Vagina (tissue), 2 donors: ENCODE results near the gene DCLK2. TPM values are rescaled to one million over a fixed set of nuclear protein-coding genes. Genes with fewer than 3 reads are reported as not detected.
A peak's percentile ranks its signal among the peaks of the same experiment; 100 is the strongest.

ENCODE experiments used
- DNase-seq, 2 donors: peaks; one replicate each; pipeline ENCODE4 v3.0.0-alpha.2; 2017; ENCODE audit errors: extremely low spot score in 2 of 2
- H3K27ac ChIP-seq: fragments of 200-600 bp; sonication (generic); one replicate; pipeline ENCODE4 v1.5.1; 2019
- H3K27me3 ChIP-seq: fragments of 200-600 bp; sonication (generic); one replicate; pipeline ENCODE4 v1.5.1; 2019
- H3K36me3 ChIP-seq, 2 donors: fragments of 200-600 bp; sonication (generic); one replicate each; pipeline ENCODE4 v1.5.1; 2017 to 2019
- H3K4me1 ChIP-seq: fragments of 200-600 bp; sonication (generic); one replicate; pipeline ENCODE4 v1.5.1; 2019
- H3K4me3 ChIP-seq, 2 donors: fragments of 200-600 bp; sonication (generic); 1 replicate in 1 of 2; 2 replicates in 1 of 2; pipeline ENCODE4 v1.5.1; 2016 to 2019
- H3K9me3 ChIP-seq: fragments of 200-600 bp; sonication (generic); one replicate; pipeline ENCODE4 v1.5.1; 2019
- CTCF ChIP-seq, 3 experiments: fragments of 450-650 bp in 2 of 3; fragments of 200-600 bp in 1 of 3; sonication (generic) in 1 of 3; IDR thresholded peaks; one replicate each; pipeline ENCODE4 v1.5.1; 2017 to 2019; ENCODE audit warnings: antibody characterized with exemption in 3 of 3, mild to moderate bottlenecking in 2 of 3, moderate library complexity in 2 of 3
- POLR2A ChIP-seq, 2 donors: fragments of 450-650 bp; IDR thresholded peaks; one replicate each; pipeline ENCODE4 v1.6.1; 2017; ENCODE audit warnings: antibody characterized with exemption in 2 of 2, mild to moderate bottlenecking in 2 of 2, moderate library complexity in 2 of 2
- POLR2AphosphoS5 ChIP-seq, 2 donors: sonication (generic); formaldehyde crosslinking; IDR thresholded peaks; one replicate each; pipeline ENCODE4 v1.9.0; 2017; ENCODE audit warnings: antibody characterized with exemption in 2 of 2, mild to moderate bottlenecking in 2 of 2, low read depth in 1 of 2; ENCODE audit not compliant: insufficient read depth in 1 of 2
- intact Hi-C: fragments of 100-400 bp; cut with DNase I; formaldehyde crosslinking; loops from one replicate; pipeline ENCODE4 v1.15.1; 2023
- total RNA-seq: library from RNA; depleted of rRNA; stranded (reverse); fragments of >200 nt; gene quantifications from one replicate; pipeline ENCODE4 v1.2.3, GENCODE V29; 2016

Gene DCLK2
- total RNA-seq, 1 donor from 2014 or later = 5.9 TPM

- no peak for TF ChIP-seq POLR2AphosphoS5 (IDR thresholded peaks at IDR 0.05; ENCODE audit: insufficient read depth in 1 of 2, low read depth in 1 of 2)
- no peak for TF ChIP-seq POLR2A (IDR thresholded peaks at IDR 0.05)
- no peak for TF ChIP-seq CTCF (IDR thresholded peaks at IDR 0.05)
- Histone ChIP-seq H3K9me3 (no peaks in the 10 kb centered on the region), H3K27me3 (no peaks in the 10 kb centered on the region), H3K36me3 (no peaks in the 10 kb centered on the region), H3K4me1 (no peaks in the 10 kb centered on the region), H3K4me3 (no peak overlapping the region), H3K27ac (no peak overlapping the region)
- intact Hi-C loops = no loop called here
- DNase-seq = no peak
Measured at GRCh38 chr4:150206265-150206664, 128.0 kb downstream of the DCLK2 start.

- H3K4me1 ChIP-seq = no peaks in the 10 kb centered on the region
- no peaks in the 10 kb centered on the region for H3K36me3 ChIP-seq
- H3K9me3 ChIP-seq = no peaks in the 10 kb centered on the region
- no peak overlapping the region for H3K4me3 ChIP-seq
- no peaks in the 10 kb centered on the region for H3K27me3 ChIP-seq
- no peak for TF ChIP-seq POLR2AphosphoS5 (IDR thresholded peaks at IDR 0.05; ENCODE audit: insufficient read depth in 1 of 2, low read depth in 1 of 2)
- no peak for TF ChIP-seq CTCF (IDR thresholded peaks at IDR 0.05)
- TF ChIP-seq POLR2A (IDR thresholded peaks at IDR 0.05) = no peak
- no peak for DNase-seq
- H3K27ac ChIP-seq = no peak overlapping the region
- intact Hi-C loops = no loop called here
Measured at GRCh38 chr4:150206954-150207353, 128.7 kb downstream of the DCLK2 start.

GRCh38 chr4:150207871-150208270 lies 129.6 kb downstream of the DCLK2 start:
- Histone ChIP-seq H3K4me3 (no peak overlapping the region), H3K27me3 (no peaks in the 10 kb centered on the region)

DNA sequence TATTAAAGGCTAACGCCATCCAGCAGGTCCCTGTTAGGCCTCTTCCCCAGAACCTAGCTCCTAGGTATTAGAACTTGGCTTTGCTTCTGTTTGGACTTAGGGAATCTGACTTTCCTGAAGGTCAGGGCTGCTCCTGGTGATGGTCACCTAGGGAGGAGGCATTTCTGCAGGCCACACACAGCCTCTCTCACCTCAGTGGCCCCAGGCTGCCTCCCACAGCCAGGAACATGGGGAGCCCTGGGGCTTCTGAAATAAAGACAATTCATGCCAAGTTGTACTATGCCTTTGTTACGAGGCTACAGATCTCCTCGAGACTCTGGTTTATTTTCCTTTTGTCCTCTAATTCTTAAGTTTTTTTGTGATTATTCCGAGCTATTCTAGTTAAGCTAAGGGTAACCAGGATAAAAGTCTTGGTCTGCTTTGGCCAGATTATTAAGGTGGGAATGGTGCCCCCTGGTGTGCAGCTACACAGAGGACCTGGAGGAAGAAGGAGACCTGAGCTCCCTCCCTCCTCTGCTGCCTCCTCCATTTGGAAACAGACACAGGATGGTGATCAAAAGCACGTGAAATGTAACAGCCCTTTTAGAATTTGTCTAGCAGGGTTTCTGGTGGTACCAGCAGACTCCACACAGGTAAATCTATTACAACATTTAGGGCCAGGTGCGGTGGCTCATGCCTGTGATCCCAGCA lies 131.0 kb downstream of the DCLK2 start:
- TF ChIP-seq CTCF (IDR thresholded peaks at IDR 0.05) (peak in 1 of 3 experiments; percentile 20), POLR2AphosphoS5 (IDR thresholded peaks at IDR 0.05; ENCODE audit: insufficient read depth in 1 of 2, low read depth in 1 of 2) (no peak), POLR2A (IDR thresholded peaks at IDR 0.05) (no peak)
- intact Hi-C loops = no loop called here
- no peak for DNase-seq

More at GRCh38 chr4:150207871-150208270, 129.6 kb downstream of the DCLK2 start:
- no peaks in the 10 kb centered on the region for H3K9me3 ChIP-seq
- no peaks in the 10 kb centered on the region for H3K36me3 ChIP-seq
- DNase-seq = no peak
- intact Hi-C loops = no loop called here
- H3K4me1 ChIP-seq = no peaks in the 10 kb centered on the region
- TF ChIP-seq CTCF (IDR thresholded peaks at IDR 0.05) (no peak), POLR2AphosphoS5 (IDR thresholded peaks at IDR 0.05; ENCODE audit: insufficient read depth in 1 of 2, low read depth in 1 of 2) (no peak), POLR2A (IDR thresholded peaks at IDR 0.05) (no peak)
- no peak overlapping the region for H3K27ac ChIP-seq

DNA sequence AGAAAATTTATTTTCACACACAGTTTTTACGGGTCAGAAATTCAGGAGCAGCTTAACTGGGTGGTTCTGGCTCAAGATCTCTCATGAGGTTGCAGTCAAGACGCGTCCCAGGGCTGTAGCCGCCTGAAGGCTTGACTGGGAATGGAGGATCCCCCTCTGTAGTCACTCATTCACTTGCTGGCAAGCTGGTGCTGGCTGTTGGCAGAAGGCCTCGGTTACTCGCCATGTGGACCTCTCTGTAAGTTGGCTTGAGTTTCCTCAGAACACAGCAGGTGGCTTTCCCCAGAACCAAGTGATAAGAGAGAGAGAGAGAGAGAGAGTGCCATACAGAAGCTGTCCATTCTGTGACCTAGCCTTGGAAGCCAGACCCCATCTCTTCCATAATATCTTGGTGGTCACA lies 132.8 kb downstream of the DCLK2 start:
- H3K9me3 ChIP-seq = no peaks in the 10 kb centered on the region
- TF ChIP-seq POLR2A (IDR thresholded peaks at IDR 0.05) = no peak
- no peak for TF ChIP-seq CTCF (IDR thresholded peaks at IDR 0.05)
- TF ChIP-seq POLR2AphosphoS5 (IDR thresholded peaks at IDR 0.05; ENCODE audit: insufficient read depth in 1 of 2, low read depth in 1 of 2) = no peak
- no peak for DNase-seq
- H3K27me3 ChIP-seq = no peaks in the 10 kb centered on the region
- H3K4me3 ChIP-seq = no peak overlapping the region
- no peak overlapping the region for H3K27ac ChIP-seq
- peaks cover 6% of the 10 kb centered on the region for H3K4me1 ChIP-seq
- H3K36me3 ChIP-seq = no peaks in the 10 kb centered on the region
- intact Hi-C loops = no loop called here

More for the DNA sequence above, 131.0 kb downstream of the DCLK2 start:
- H3K4me1 ChIP-seq = no peaks in the 10 kb centered on the region
- no peak overlapping the region for H3K4me3 ChIP-seq
- H3K36me3 ChIP-seq = no peaks in the 10 kb centered on the region
- H3K9me3 ChIP-seq = no peaks in the 10 kb centered on the region
- no peaks in the 10 kb centered on the region for H3K27me3 ChIP-seq
- H3K27ac ChIP-seq = no peak overlapping the region
